Stomach (tissue), 4 donors: ENCODE measurements around the gene PPDPF.

ENCODE experiments used
- POLR2A ChIP-seq, 4 donors: fragments of 450-650 bp; IDR thresholded peaks; one replicate each; pipeline ENCODE4 v1.6.1; 2016; ENCODE audit warnings: antibody characterized with exemption in 4 of 4, control low read depth in 2 of 4, mild to moderate bottlenecking in 1 of 4, moderate library complexity in 1 of 4
- POLR2AphosphoS5 ChIP-seq, 3 donors: sonication (generic); formaldehyde crosslinking; IDR thresholded peaks; one replicate each; pipeline ENCODE4 v1.6.1; 2016; ENCODE audit warnings: antibody characterized with exemption in 3 of 3

DNA sequence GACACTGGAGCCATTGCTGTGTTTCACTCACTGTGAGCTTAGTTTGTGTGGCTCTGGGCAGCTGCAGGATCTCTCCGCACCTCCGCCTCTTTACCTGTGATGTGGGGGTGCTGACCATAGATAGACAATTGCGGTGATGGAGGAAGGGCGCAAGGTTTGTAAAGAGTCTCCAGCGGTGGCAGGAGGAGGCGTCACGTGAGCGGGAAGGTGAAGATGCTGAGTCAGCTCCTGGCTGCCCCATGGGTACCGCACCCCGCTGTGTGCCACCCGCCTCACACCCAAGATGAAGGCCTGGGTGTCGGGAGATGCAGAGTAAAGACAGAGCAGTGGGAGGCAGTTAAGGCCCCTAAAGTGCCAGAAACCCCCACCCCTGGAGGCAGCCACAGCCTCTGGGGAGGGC lies 39.1 kb upstream of the PPDPF start:
- TF ChIP-seq POLR2AphosphoS5 (IDR thresholded peaks at IDR 0.05), result no peak
- no peak for TF ChIP-seq POLR2A (IDR thresholded peaks at IDR 0.05)
